T-helper 1 cell treated with Interleukin-12 subunit alpha and Interleukin-12 subunit beta and Interleukin-4 antibody, amounts not matched to agents 30 μg/mL and 1 μg/mL, for 36 hours (primary cell): Measurements from ENCODE around the gene RASAL2.
"Not testable (repeated sequence)": the region's sequence is repeated elsewhere in the genome, so short reads cannot be mapped to it uniquely, and the experiment has no call there.

Experiments used
- H3K27ac Mint-ChIP-seq: one replicate; pipeline ENCODE4 v1.8.0; 2021; ENCODE audit warnings: mild to moderate bottlenecking, mixed read lengths
- H3K27me3 Mint-ChIP-seq: one replicate; pipeline ENCODE4 v1.8.0; 2021; ENCODE audit warnings: low read depth, mixed read lengths
- H3K36me3 Mint-ChIP-seq: one replicate; pipeline ENCODE4 v1.8.0; 2021; ENCODE audit warnings: low read depth, mixed read lengths
- H3K4me1 Mint-ChIP-seq: one replicate; pipeline ENCODE4 v1.8.0; 2021; ENCODE audit warnings: low read depth, mixed read lengths
- H3K4me3 Mint-ChIP-seq: one replicate; pipeline ENCODE4 v1.8.0; 2021; ENCODE audit warnings: mild to moderate bottlenecking, moderate library complexity, mixed read lengths
- H3K9me3 Mint-ChIP-seq: one replicate; pipeline ENCODE4 v1.8.0; 2021; ENCODE audit warnings: mixed read lengths

Gene RASAL2

GRCh38 chr1:178374016-178374415 is 280.1 kb downstream of the RASAL2 start:
- Mint-ChIP-seq H3K4me1 (no peaks in the 10 kb centered on the region), H3K4me3 (no peak overlapping the region), H3K27me3 (no peaks in the 10 kb centered on the region), H3K36me3 (no peaks in the 10 kb centered on the region), H3K9me3 (no peaks in the 10 kb centered on the region), H3K27ac (no peak overlapping the region)

GRCh38 chr1:178376008-178376407 is 282.1 kb downstream of the RASAL2 start:
- Mint-ChIP-seq H3K36me3 (no peaks in the 10 kb centered on the region), H3K27ac (no peak overlapping the region), H3K27me3 (no peaks in the 10 kb centered on the region), H3K9me3 (no peaks in the 10 kb centered on the region), H3K4me3 (no peak overlapping the region), H3K4me1 (no peaks in the 10 kb centered on the region)

- H3K4me3 Mint-ChIP-seq, result no peak overlapping the region
- H3K27me3 Mint-ChIP-seq, result no peaks in the 10 kb centered on the region
- H3K27ac Mint-ChIP-seq, result no peak overlapping the region
- H3K36me3 Mint-ChIP-seq, result no peaks in the 10 kb centered on the region
- no peaks in the 10 kb centered on the region for H3K9me3 Mint-ChIP-seq
- H3K4me1 Mint-ChIP-seq, result no peaks in the 10 kb centered on the region
These were observed 285.9 kb downstream of the RASAL2 start for GRCh38 chr1:178379807-178380206.

GRCh38 chr1:178382372-178382771 is 288.5 kb downstream of the RASAL2 start:
- no peak overlapping the region for H3K4me3 Mint-ChIP-seq
- H3K36me3 Mint-ChIP-seq, result no peaks in the 10 kb centered on the region
- H3K27me3 Mint-ChIP-seq, result no peaks in the 10 kb centered on the region
- H3K27ac Mint-ChIP-seq, result no peak overlapping the region
- no peaks in the 10 kb centered on the region for H3K9me3 Mint-ChIP-seq
- H3K4me1 Mint-ChIP-seq, result no peaks in the 10 kb centered on the region

- Mint-ChIP-seq H3K4me1 (no peaks in the 10 kb centered on the region), H3K27me3 (no peaks in the 10 kb centered on the region), H3K4me3 (no peak overlapping the region), H3K36me3 (no peaks in the 10 kb centered on the region), H3K27ac (no peak overlapping the region), H3K9me3 (no peaks in the 10 kb centered on the region)
These were observed 291.8 kb downstream of the RASAL2 start for GRCh38 chr1:178385662-178386061.

GRCh38 chr1:178388418-178389145 is 294.7 kb downstream of the RASAL2 start:
- no peaks in the 10 kb centered on the region for H3K4me1 Mint-ChIP-seq

DNA sequence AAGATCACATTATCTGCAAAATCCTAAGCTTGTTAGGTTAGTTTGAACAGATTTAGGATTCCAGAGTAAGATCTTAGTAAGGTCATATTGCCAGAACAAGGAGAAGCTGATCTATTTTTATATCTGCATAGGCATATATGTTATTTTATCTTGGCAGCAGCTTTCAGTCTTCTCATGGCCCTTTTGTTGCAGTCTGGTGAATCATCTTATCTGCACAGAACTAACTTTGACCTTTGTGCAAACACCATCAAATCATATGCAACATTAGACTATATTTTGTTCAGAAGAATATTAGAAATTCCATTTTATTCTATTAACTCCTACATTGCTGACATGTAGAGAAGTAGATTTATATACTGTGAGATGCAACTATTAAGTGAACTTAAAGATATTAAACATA is 295.5 kb downstream of the RASAL2 start:
- H3K36me3 Mint-ChIP-seq, result no peaks in the 10 kb centered on the region
- H3K4me1 Mint-ChIP-seq, result no peaks in the 10 kb centered on the region
- no peak overlapping the region for H3K4me3 Mint-ChIP-seq
- H3K27me3 Mint-ChIP-seq, result no peaks in the 10 kb centered on the region
- no peak overlapping the region for H3K27ac Mint-ChIP-seq
- no peaks in the 10 kb centered on the region for H3K9me3 Mint-ChIP-seq

More at GRCh38 chr1:178388418-178389145, 294.7 kb downstream of the RASAL2 start:
- Mint-ChIP-seq H3K27ac (no peak overlapping the region), H3K27me3 (no peaks in the 10 kb centered on the region), H3K4me3 (no peak overlapping the region), H3K36me3 (no peaks in the 10 kb centered on the region), H3K9me3 (no peaks in the 10 kb centered on the region)

DNA sequence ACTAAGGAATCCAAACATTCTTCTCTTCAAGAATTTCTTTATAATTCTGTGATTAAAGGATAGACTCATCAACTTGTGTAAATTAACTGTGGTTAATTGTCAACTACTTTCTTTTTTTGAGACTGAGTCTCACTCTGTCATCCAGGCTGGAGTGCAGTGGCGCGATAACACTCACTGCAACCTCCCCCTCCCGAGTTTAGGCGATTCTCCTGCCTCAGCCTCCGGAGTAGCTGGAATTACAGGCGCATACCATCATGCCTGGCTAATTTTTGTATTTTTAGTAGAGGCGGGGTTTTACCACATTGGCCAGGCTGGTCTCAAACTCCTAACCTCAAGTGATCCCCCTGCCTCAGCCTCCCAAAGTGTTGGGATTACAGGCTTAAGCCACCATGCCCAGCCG is 296.4 kb downstream of the RASAL2 start:
- not testable (repeated sequence) for H3K4me1 Mint-ChIP-seq, H3K4me3 Mint-ChIP-seq, H3K27me3 Mint-ChIP-seq, H3K9me3 Mint-ChIP-seq, H3K36me3 Mint-ChIP-seq, H3K27ac Mint-ChIP-seq

DNA sequence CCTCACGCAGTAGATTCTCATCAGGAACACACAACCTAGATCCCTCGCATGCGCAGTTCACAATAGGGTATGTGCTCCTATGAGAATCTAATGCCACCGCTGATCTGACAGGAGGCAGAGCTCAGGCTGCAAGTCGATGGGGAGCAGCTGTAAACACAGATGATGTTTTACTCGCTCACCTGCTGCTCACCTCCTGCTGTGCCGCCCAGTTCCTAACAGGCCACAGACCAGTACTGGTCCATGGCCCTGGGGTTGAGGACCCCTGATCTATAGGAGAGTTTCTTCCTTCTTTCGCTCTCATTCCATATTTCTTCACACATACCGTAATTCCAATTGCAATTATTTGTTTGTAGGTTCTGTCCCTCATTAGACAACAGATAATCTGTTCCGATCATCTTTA is 299.5 kb downstream of the RASAL2 start:
- Mint-ChIP-seq H3K4me3 (no peak overlapping the region), H3K9me3 (no peaks in the 10 kb centered on the region), H3K27me3 (no peaks in the 10 kb centered on the region), H3K36me3 (no peaks in the 10 kb centered on the region), H3K4me1 (no peaks in the 10 kb centered on the region), H3K27ac (no peak overlapping the region)

GRCh38 chr1:178396789-178397188 is 302.9 kb downstream of the RASAL2 start:
- H3K9me3 Mint-ChIP-seq, result no peaks in the 10 kb centered on the region
- H3K4me3 Mint-ChIP-seq, result no peak overlapping the region
- H3K4me1 Mint-ChIP-seq, result no peaks in the 10 kb centered on the region
- no peak overlapping the region for H3K27ac Mint-ChIP-seq
- no peaks in the 10 kb centered on the region for H3K27me3 Mint-ChIP-seq
- no peaks in the 10 kb centered on the region for H3K36me3 Mint-ChIP-seq

- Mint-ChIP-seq H3K27ac (no peak overlapping the region), H3K9me3 (no peaks in the 10 kb centered on the region), H3K4me1 (no peaks in the 10 kb centered on the region), H3K36me3 (no peaks in the 10 kb centered on the region), H3K4me3 (no peak overlapping the region), H3K27me3 (no peaks in the 10 kb centered on the region)
These were observed 303.8 kb downstream of the RASAL2 start for GRCh38 chr1:178397678-178398077.

DNA sequence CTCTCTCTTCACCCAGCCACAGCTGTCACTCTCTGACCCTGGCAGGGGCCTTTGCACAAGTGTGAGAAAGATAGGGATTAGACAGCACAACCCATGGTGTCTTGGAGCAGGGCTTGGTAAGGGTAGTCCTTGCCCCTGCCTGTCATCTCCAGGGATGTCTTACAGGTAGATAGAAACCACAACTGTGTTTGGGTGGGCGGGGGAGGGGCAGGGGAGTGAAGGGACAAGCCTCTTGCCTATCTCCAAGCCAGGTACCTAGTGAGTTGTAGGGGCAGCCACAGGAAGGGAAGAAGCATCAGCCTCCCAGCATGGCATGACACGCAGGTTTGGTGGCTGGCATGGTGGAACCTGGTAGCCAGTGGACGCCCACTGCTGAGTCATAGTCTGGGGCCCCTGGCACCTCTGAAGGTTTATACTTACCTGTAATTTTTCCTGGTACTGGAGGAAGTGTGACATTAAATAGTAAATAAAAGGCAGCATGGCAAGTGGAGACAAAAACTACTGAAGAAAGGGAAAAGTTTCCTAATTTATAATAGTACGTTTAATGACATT is 305.3 kb downstream of the RASAL2 start:
- Mint-ChIP-seq H3K9me3 (no peaks in the 10 kb centered on the region), H3K4me1 (no peaks in the 10 kb centered on the region), H3K36me3 (no peaks in the 10 kb centered on the region), H3K4me3 (no peak overlapping the region), H3K27me3 (no peaks in the 10 kb centered on the region), H3K27ac (no peak overlapping the region)

DNA sequence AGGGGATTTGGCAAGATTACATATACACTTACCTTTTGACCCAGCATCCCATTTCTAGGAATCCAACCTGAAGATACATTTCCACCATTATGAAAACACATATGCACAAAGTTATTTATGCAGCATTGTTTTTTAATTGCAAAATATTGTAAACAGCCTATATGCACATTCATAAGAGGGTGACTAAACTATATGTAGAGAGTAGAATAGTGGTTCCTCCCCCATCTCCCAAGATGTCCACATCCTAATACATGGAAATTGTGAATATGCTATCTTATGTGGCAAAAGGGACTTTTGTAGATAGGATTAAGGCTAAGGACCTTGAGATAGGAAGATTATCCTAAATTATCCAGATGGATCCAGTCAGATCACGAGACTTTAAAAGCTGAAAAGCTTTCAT is 311.2 kb downstream of the RASAL2 start:
- no peak overlapping the region for H3K27ac Mint-ChIP-seq
- H3K9me3 Mint-ChIP-seq, result no peaks in the 10 kb centered on the region
- no peaks in the 10 kb centered on the region for H3K36me3 Mint-ChIP-seq
- no peaks in the 10 kb centered on the region for H3K4me1 Mint-ChIP-seq
- H3K27me3 Mint-ChIP-seq, result no peaks in the 10 kb centered on the region
- no peak overlapping the region for H3K4me3 Mint-ChIP-seq

DNA sequence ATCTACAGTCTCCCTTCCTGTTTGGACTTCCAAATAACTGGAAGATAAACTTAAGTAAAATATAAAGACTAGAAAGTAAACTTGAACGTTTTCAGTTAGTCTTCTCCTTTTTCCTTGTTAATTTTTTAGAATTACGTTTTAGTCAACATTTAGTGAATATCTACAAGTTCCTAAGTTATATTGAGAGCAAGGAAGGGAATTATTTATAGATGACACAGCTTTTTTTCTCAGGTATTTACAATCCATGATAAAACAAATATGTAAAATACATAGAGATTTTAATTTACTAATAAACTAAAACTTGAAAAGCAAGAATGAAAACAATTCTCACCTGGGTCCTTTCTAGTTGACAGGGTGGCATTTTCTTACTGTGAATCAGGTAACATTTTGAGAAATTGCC is 313.3 kb downstream of the RASAL2 start:
- Mint-ChIP-seq H3K4me3 (no peak overlapping the region), H3K27me3 (no peaks in the 10 kb centered on the region), H3K36me3 (no peaks in the 10 kb centered on the region), H3K27ac (no peak overlapping the region), H3K4me1 (no peaks in the 10 kb centered on the region), H3K9me3 (no peaks in the 10 kb centered on the region)

- Mint-ChIP-seq H3K36me3 (no peaks in the 10 kb centered on the region), H3K4me1 (no peaks in the 10 kb centered on the region), H3K9me3 (no peaks in the 10 kb centered on the region), H3K27me3 (no peaks in the 10 kb centered on the region), H3K27ac (no peak overlapping the region), H3K4me3 (no peak overlapping the region)
These were observed 313.8 kb downstream of the RASAL2 start for GRCh38 chr1:178407655-178408054.
